WTC11 (cell line): ENCODE results near the gene RNF181. TPM values are rescaled to one million over a fixed set of nuclear protein-coding genes. Genes with fewer than 3 reads are reported as not detected.
"Not testable (repeated sequence)": the region's sequence is repeated elsewhere in the genome, so short reads cannot be mapped to it uniquely, and the experiment has no call there.

ENCODE experiments used
- ATAC-seq: fragments of 200-7000 bp; cut with Tn5 transposase; 2 replicates; pipeline ENCODE4 v1.10.0; 2021; ENCODE audit warnings: mild to moderate bottlenecking, moderate library complexity
- CTCF ChIA-PET: fragments of 300-600 bp; sonication (Branson Sonifier 250); formaldehyde crosslinking; loops from one replicate; lab custom pipeline; 2021; ENCODE audit warnings: antibody characterized with exemption; lab: Charles Lee
- POLR2A ChIA-PET: fragments of 350-600 bp; sonication (Branson Sonifier 250); formaldehyde crosslinking; loops from one replicate; lab custom pipeline; 2021; ENCODE audit warnings: antibody characterized with exemption; lab: Charles Lee
- DNase-seq: peaks from one replicate; pipeline ENCODE4 v3.0.0; 2021; ENCODE audit warnings: low spot score
- H3K27ac Mint-ChIP-seq: 2 replicates; pipeline ENCODE4 v1.8.0; 2021; ENCODE audit warnings: mixed read lengths
- H3K27me3 Mint-ChIP-seq: 2 replicates; pipeline ENCODE4 v1.8.0; 2021; ENCODE audit warnings: low read depth, mild to moderate bottlenecking, moderate library complexity, mixed read lengths
- H3K36me3 Mint-ChIP-seq: 2 replicates; pipeline ENCODE4 v1.8.0; 2021; ENCODE audit warnings: mixed read lengths
- H3K4me1 Mint-ChIP-seq: 2 replicates; pipeline ENCODE4 v1.8.0; 2022; ENCODE audit warnings: mixed read lengths
- H3K4me3 Mint-ChIP-seq: 2 replicates; pipeline ENCODE4 v1.8.0; 2021; ENCODE audit warnings: mild to moderate bottlenecking, moderate library complexity, mixed read lengths
- H3K9me3 Mint-ChIP-seq: 2 replicates; pipeline ENCODE4 v1.8.0; 2021; ENCODE audit warnings: mixed read lengths
- ARID4B ChIP-seq: sonication (generic); formaldehyde crosslinking; IDR thresholded peaks from 2 replicates; pipeline ENCODE4 v1.8.0; 2023; ENCODE audit warnings: missing genetic modification reagents, mild to moderate bottlenecking, borderline replicate concordance
- E2F1 ChIP-seq: sonication (generic); formaldehyde crosslinking; IDR thresholded peaks from 2 replicates; pipeline ENCODE4 v1.8.0; 2022; ENCODE audit warnings: mild to moderate bottlenecking, missing genetic modification reagents
- ETV6 ChIP-seq: sonication (generic); formaldehyde crosslinking; IDR thresholded peaks from 2 replicates; pipeline ENCODE4 v1.8.1; 2022; ENCODE audit warnings: mild to moderate bottlenecking, missing genetic modification reagents
- HMGA2 ChIP-seq: fragments of 250-450 bp; sonication (Bioruptor Pico); IDR thresholded peaks from 2 replicates; pipeline ENCODE4 v1.4.0; 2021; ENCODE audit warnings: mild to moderate bottlenecking, moderate library complexity
- MAX ChIP-seq: sonication (generic); formaldehyde crosslinking; IDR thresholded peaks from 2 replicates; pipeline ENCODE4 v1.8.0; 2022; ENCODE audit warnings: mild to moderate bottlenecking, missing genetic modification reagents
- NFYB ChIP-seq: sonication (generic); formaldehyde crosslinking; conservative IDR thresholded peaks from 2 replicates; pipeline ENCODE4 v1.8.0; 2022; ENCODE audit warnings: low read depth, missing genetic modification reagents
- ZBTB21 ChIP-seq: sonication (generic); formaldehyde crosslinking; IDR thresholded peaks from 2 replicates; pipeline ENCODE4 v1.8.1; 2023; ENCODE audit warnings: mild to moderate bottlenecking, missing genetic modification reagents, borderline replicate concordance
- ZNF138 ChIP-seq: sonication (generic); formaldehyde crosslinking; conservative IDR thresholded peaks from 2 replicates; pipeline ENCODE4 v1.8.1; 2022; ENCODE audit warnings: mild to moderate bottlenecking, moderate library complexity, missing genetic modification reagents
- ZNF232 ChIP-seq: sonication (generic); formaldehyde crosslinking; IDR thresholded peaks from 2 replicates; pipeline ENCODE4 v1.8.0; 2022; ENCODE audit warnings: mild to moderate bottlenecking, missing genetic modification reagents
- ZNF423 ChIP-seq: fragments of 250-450 bp; sonication (Bioruptor Pico); IDR thresholded peaks from 2 replicates; pipeline ENCODE4 v2.1.2; 2022; ENCODE audit warnings: mild to moderate bottlenecking, moderate library complexity
- total RNA-seq: library from RNA; stranded (reverse); gene quantifications from 3 replicates; pipeline ENCODE4 v1.2.3, GENCODE V29; 2021

Gene RNF181
- total RNA-seq, 1 experiment from 2014 or later: 95.4 TPM

- no peak for DNase-seq
- H3K36me3 Mint-ChIP-seq: peaks cover 12% of the 10 kb centered on the region
- TF ChIP-seq ETV6 (CRISPR knock-in tag) (no peak), ARID4B (CRISPR knock-in tag) (no peak), ZBTB21 (CRISPR knock-in tag) (no peak), ZNF138 (CRISPR knock-in tag) (no peak), E2F1 (CRISPR knock-in tag) (no peak), HMGA2 (no peak), ZNF232 (no peak)
- peaks cover 10% of the 10 kb centered on the region for H3K4me1 Mint-ChIP-seq
- peak overlapping the region; percentile 57; the same call in 1 of the 2 replicates for H3K27ac Mint-ChIP-seq
- no peak overlapping the region; the same call in 1 of the 2 replicates for H3K4me3 Mint-ChIP-seq
- no peaks in the 10 kb centered on the region for H3K9me3 Mint-ChIP-seq
- CTCF ChIA-PET: interaction anchor here (2.9 kb wide), 1 partner anchor 23 kb away, joined by 17 read pairs; no protein-coding TSS in a partner anchor
- no peak for ATAC-seq
- POLR2A ChIA-PET: no interaction called here
- no peaks in the 10 kb centered on the region for H3K27me3 Mint-ChIP-seq
These were observed 18.4 kb downstream of the RNF181 start for GRCh38 chr2:85613717-85614515.

GRCh38 chr2:85614757-85615156, 19.2 kb downstream of the RNF181 start:
- CTCF ChIA-PET: interaction anchor here (1.8 kb wide), 1 partner anchor 23 kb away, joined by 8 read pairs; no protein-coding TSS in a partner anchor
- H3K4me1 Mint-ChIP-seq, H3K9me3 Mint-ChIP-seq, H3K27ac Mint-ChIP-seq, H3K27me3 Mint-ChIP-seq, ATAC-seq, DNase-seq, POLR2A ChIA-PET, H3K4me3 Mint-ChIP-seq: not testable (repeated sequence)
- peaks cover 13% of the 10 kb centered on the region for H3K36me3 Mint-ChIP-seq

GRCh38 chr2:85615413-85615728, 19.8 kb downstream of the RNF181 start:
- Mint-ChIP-seq H3K4me3 (peak overlapping the region; percentile 90), H3K4me1 (peaks cover 7% of the 10 kb centered on the region), H3K9me3 (no peaks in the 10 kb centered on the region), H3K36me3 (peaks cover 9% of the 10 kb centered on the region), H3K27ac (no peak overlapping the region), H3K27me3 (no peaks in the 10 kb centered on the region)
- DNase-seq: no peak
- POLR2A ChIA-PET: interaction anchor here (0.7 kb wide), 1 partner anchor 54 kb away, joined by 4 read pairs; the partner anchor contains the start of gene GGCX
- CTCF ChIA-PET: interaction anchor here (1.8 kb wide), 1 partner anchor 22 kb away, joined by 8 read pairs; no protein-coding TSS in a partner anchor
- no peak for ATAC-seq
- TF ChIP-seq MAX (CRISPR knock-in tag) (no peak), NFYB (CRISPR knock-in tag) (no peak), ZNF423 (CRISPR knock-in tag) (no peak)

- H3K4me3 Mint-ChIP-seq: peak overlapping the region; percentile 90
- DNase-seq, ATAC-seq, H3K27me3 Mint-ChIP-seq, POLR2A ChIA-PET, H3K9me3 Mint-ChIP-seq, H3K4me1 Mint-ChIP-seq: not testable (repeated sequence)
- H3K27ac Mint-ChIP-seq: 0 out of 2 replicates have a peak overlapping the region, but pooled peaks have one; percentile 53
- H3K36me3 Mint-ChIP-seq: peaks cover 18% of the 10 kb centered on the region
- CTCF ChIA-PET: interaction anchor here (3.2 kb wide), 1 partner anchor 20 kb away, joined by 13 read pairs; no protein-coding TSS in a partner anchor
These were observed 22.2 kb downstream of the RNF181 start for GRCh38 chr2:85617723-85618122.
